Cardiac muscle cell (in vitro differentiated cells and primary cell): ENCODE measurements around the gene DLGAP4. TPM values are rescaled to one million over a fixed set of nuclear protein-coding genes. Genes with fewer than 3 reads are reported as not detected.

Experiments used
- DNase-seq, 2 donors: peaks; one replicate each; pipeline versions ENCODE4 v3.0.0 to v3.0.0-alpha.2; 2010 to 2017; ENCODE audit warnings: low read depth in 1 of 2, low spot score in 1 of 2
- H3K27ac ChIP-seq: fragments of 200-600 bp; sonication (generic); 2 replicates; pipeline ENCODE4 v1.5.1; 2016
- H3K27me3 ChIP-seq: fragments of 200-600 bp; sonication (generic); 2 replicates; pipeline ENCODE4 v1.6.0; 2016; ENCODE audit warnings: control low read depth
- H3K36me3 ChIP-seq: fragments of 200-600 bp; sonication (generic); 2 replicates; pipeline ENCODE4 v1.5.1; 2016; ENCODE audit warnings: control low read depth
- H3K4me1 ChIP-seq: fragments of 200-600 bp; sonication (generic); 2 replicates; pipeline ENCODE4 v1.8.1; 2017; ENCODE audit warnings: low read depth, mild to moderate bottlenecking, mixed run types
- H3K4me3 ChIP-seq: fragments of 200-600 bp; sonication (generic); 2 replicates; pipeline ENCODE4 v1.5.1; 2016; ENCODE audit warnings: mild to moderate bottlenecking
- H3K9me3 ChIP-seq: fragments of 200-600 bp; sonication (generic); 2 replicates; pipeline ENCODE4 v1.5.1; 2017; ENCODE audit warnings: low read depth, mild to moderate bottlenecking, control low read depth
- polyA plus RNA-seq: library from polyadenylated mRNA; unstranded; fragments of >200 nt; fragmentation: Nextera tagmentation; extraction: Ambion mirVana; gene quantifications from 2 replicates; pipeline ENCODE4 v1.2.1, GENCODE V29; 2016
- total RNA-seq: library from RNA; depleted of rRNA; stranded (reverse); fragments of >200 nt; gene quantifications from 2 replicates; pipeline ENCODE4 v1.2.3, GENCODE V29; 2016
- TF ChIP-seq, protein P1 (sequence below): IDR thresholded peaks from 2 replicates; pipeline ENCODE4 v1.5.1; 2012; ENCODE audit warnings: low read depth, mild to moderate bottlenecking, low read length

The DLGAP4 gene
- total and polyA plus RNA-seq, 2 experiments from 2014 or later, result 45.7 to 51.6 TPM

DNA sequence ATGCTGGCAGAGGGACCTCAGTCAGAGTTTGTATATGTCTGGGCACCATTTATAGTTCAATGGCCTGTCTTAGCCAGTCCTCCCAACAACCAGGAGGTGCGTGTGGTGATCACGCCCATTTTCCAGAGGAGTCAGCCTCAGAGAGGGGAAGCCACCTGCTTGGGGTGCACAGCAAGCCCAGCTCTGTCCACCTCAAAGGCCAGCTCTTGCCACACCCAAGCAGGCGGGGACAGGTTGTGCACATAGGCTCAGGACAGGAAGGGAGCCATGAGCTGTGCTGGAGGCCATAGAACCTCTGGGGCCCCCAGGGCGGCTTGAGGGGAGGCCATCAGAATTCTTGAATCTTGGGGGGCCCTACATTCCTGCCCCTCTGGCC, 61.2 kb downstream of the DLGAP4 start:
- Histone ChIP-seq H3K27me3 (no peaks in the 10 kb centered on the region), H3K4me1 (no peaks in the 10 kb centered on the region), H3K36me3 (no peaks in the 10 kb centered on the region), H3K4me3 (no peak overlapping the region), H3K9me3 (no peaks in the 10 kb centered on the region), H3K27ac (no peak overlapping the region)
- DNase-seq, result no peak
- TF ChIP-seq, protein P1, sequence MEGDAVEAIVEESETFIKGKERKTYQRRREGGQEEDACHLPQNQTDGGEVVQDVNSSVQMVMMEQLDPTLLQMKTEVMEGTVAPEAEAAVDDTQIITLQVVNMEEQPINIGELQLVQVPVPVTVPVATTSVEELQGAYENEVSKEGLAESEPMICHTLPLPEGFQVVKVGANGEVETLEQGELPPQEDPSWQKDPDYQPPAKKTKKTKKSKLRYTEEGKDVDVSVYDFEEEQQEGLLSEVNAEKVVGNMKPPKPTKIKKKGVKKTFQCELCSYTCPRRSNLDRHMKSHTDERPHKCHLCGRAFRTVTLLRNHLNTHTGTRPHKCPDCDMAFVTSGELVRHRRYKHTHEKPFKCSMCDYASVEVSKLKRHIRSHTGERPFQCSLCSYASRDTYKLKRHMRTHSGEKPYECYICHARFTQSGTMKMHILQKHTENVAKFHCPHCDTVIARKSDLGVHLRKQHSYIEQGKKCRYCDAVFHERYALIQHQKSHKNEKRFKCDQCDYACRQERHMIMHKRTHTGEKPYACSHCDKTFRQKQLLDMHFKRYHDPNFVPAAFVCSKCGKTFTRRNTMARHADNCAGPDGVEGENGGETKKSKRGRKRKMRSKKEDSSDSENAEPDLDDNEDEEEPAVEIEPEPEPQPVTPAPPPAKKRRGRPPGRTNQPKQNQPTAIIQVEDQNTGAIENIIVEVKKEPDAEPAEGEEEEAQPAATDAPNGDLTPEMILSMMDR, result no peak

DNA sequence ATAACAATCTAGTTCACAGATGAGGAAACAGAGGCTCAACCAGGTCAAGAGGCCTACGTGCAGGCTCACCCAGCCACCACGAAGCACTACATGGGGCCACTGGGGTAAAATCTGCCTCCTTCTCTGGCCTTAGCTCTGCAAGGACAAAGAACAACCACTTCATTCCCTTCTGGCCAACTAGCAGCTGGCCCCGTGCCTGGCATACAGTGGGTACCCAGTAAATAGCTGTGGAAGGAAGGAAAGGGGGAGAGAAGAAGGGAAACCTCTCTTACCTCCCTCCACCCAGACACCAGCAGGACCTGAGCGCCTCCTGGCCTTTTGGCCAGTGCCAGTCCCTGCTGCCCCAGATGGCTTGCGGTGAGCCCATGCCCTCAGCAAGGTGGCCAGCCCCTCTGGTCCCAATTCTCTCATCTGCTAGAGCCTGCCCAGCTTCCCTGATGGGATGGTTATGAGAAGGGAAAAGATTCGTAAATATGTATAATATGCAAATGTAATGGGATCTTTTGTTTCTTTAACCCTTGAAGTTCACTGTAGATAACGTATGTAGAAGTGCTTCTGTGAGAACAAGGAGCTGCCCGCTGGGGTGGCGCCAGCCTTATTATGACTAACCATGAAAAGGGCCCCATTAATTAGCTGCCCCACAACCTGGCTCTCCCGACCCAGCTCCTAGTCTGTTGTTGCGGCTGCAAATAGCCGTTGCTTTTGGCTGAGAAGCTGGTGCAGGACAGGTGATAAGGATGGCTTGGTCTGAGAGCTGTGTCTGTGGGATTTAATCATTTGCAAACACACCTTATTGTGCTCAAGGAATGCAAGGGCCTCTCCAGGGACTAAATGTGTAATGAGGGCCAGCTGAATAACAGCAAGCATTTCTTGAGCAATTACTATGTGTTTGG, 62.0 kb downstream of the DLGAP4 start:
- Histone ChIP-seq H3K9me3 (no peaks in the 10 kb centered on the region), H3K36me3 (no peaks in the 10 kb centered on the region), H3K27me3 (no peaks in the 10 kb centered on the region), H3K27ac (no peak overlapping the region), H3K4me3 (no peak overlapping the region), H3K4me1 (no peaks in the 10 kb centered on the region)
- TF ChIP-seq, protein P1, result no peak
- no peak for DNase-seq

DNA sequence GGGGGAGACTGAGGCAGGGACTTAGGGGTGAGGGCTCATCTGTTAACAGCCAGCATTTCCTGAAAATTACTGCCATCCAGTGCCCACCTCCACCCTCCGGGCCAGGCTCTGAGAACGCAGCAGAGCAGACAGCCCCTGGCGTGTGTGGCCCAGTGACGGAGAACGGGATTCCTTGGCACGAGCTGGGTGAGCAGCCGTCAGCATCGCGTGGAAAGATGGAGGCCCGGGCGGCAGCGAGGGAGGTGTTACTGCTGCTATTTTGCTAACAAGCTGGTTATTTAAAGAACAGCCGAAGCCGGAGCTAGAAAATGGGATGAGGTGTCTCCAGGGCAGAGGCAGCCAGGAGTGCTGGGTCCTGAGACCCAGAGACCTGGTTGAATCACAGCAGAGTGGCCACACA, 62.7 kb downstream of the DLGAP4 start:
- Histone ChIP-seq H3K4me1 (no peaks in the 10 kb centered on the region), H3K27ac (no peak overlapping the region), H3K36me3 (no peaks in the 10 kb centered on the region), H3K9me3 (no peaks in the 10 kb centered on the region), H3K27me3 (no peaks in the 10 kb centered on the region), H3K4me3 (no peak overlapping the region)
- TF ChIP-seq, protein P1, result no peak
- no peak for DNase-seq

DNA sequence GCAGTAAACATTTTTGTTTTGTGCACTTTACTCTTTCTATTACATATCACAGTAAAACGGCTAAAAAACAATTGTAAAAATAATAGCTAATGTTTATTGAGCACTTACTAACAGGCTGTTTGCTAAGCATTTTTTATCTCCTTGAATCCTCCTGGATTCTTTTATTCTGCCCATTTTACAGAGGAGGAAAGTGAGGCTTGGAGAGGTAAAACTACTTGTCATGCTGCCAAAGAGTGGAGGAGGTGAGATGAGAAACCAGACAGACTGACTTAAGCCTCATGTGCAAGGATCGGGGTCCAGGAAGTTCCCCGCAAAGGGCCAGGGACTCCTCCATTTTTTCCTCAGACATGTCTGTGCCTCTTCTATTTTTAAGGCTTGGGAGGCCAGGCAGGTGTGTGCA, 63.6 kb downstream of the DLGAP4 start:
- H3K4me3 ChIP-seq, result no peak overlapping the region
- DNase-seq, result no peak
- H3K9me3 ChIP-seq, result no peaks in the 10 kb centered on the region
- H3K4me1 ChIP-seq, result no peaks in the 10 kb centered on the region
- TF ChIP-seq, protein P1, result no peak
- H3K27me3 ChIP-seq, result no peaks in the 10 kb centered on the region
- no peak overlapping the region for H3K27ac ChIP-seq
- no peaks in the 10 kb centered on the region for H3K36me3 ChIP-seq

DNA sequence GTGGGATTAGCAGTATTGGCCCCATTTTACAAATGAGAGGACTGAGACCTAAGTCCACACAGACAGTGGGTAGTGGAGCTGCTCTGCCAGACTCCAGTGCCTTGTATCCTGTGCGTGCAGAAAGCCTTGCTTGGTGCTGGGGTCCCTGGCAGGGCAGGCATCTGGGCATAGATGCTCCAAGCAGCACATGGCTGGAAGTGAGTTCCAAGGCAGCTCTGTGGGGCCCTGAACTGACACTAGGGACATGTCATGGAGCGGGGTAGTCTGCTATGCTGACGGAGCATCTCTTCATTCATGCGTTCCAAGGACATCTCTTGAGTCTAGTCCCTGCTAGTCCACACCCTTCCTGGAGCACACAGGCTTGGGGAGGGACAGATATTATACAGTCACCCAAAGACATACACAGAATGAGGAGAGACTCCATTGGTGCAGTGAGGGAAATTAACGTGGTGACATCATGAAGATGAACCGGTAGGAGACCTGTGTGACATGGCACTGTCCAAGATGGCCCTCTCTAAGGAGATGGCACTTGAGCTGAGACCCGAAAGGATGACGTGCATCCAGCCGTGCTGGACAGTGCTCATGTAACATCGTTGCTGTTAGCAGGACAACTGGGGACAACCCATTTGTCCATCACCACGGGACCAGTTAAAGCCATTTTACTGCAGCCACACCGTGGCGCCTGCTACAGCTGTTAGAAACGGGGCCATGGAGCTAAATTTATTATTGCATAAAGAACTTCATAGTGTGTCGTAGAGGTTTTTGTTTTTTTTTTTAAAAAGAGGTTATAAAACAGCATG, 65.1 kb downstream of the DLGAP4 start:
- Histone ChIP-seq H3K36me3 (no peaks in the 10 kb centered on the region), H3K4me3 (no peak overlapping the region), H3K9me3 (no peaks in the 10 kb centered on the region), H3K27me3 (no peaks in the 10 kb centered on the region), H3K27ac (no peak overlapping the region), H3K4me1 (no peaks in the 10 kb centered on the region)
- TF ChIP-seq, protein P1, result no peak
- no peak for DNase-seq
